ENCODE measurements around the gene PPP1R14C.
"Not testable (repeated sequence)": the region's sequence is repeated elsewhere in the genome, so short reads cannot be mapped to it uniquely, and the experiment has no call there.

PPP1R14C gene

DNA sequence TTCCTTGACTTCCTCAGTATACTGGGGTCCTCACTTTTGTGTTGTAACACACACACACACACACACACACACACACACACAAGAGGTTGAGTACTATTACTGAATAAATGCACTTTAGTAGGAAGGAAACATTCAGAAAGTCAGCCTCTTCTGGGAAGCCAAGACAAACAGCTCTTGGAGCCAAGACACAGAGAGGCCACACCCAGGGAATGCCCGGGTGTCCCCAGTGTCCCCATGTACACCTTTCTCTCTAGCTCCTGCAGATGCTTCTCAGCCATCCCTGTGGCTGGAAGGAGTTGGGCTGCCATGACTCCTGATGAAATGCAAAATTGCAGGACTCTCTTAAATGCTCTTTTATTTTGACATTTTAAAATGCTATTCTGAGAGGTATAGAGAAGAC is 70.5 kb downstream of the PPP1R14C start:
- DNase-seq (ENCODE audit: low read depth in 3 of 3, low spot score in 1 of 3) = no peak

DNA sequence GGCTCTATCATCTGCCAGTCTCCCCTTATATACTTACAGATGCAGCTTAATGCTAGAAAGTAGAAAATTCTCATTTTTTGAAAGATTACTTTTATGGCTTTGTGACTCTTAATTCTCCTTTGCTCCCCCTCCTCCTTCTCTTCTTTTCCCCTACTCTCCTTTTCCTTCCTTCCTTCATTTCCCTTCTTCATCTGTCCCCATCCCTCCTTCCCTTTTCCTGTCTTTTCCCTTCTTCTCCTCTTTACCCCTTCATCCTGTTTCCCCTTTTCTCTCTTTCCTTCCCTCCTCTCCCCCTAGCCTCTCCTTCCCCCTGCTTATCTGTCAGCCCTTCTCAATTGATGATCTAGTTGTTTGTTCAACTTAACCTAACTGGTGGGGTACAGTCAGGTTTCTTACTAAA is 71.5 kb downstream of the PPP1R14C start:
- DNase-seq (ENCODE audit: low read depth in 3 of 3, low spot score in 1 of 3) = no peak

DNA sequence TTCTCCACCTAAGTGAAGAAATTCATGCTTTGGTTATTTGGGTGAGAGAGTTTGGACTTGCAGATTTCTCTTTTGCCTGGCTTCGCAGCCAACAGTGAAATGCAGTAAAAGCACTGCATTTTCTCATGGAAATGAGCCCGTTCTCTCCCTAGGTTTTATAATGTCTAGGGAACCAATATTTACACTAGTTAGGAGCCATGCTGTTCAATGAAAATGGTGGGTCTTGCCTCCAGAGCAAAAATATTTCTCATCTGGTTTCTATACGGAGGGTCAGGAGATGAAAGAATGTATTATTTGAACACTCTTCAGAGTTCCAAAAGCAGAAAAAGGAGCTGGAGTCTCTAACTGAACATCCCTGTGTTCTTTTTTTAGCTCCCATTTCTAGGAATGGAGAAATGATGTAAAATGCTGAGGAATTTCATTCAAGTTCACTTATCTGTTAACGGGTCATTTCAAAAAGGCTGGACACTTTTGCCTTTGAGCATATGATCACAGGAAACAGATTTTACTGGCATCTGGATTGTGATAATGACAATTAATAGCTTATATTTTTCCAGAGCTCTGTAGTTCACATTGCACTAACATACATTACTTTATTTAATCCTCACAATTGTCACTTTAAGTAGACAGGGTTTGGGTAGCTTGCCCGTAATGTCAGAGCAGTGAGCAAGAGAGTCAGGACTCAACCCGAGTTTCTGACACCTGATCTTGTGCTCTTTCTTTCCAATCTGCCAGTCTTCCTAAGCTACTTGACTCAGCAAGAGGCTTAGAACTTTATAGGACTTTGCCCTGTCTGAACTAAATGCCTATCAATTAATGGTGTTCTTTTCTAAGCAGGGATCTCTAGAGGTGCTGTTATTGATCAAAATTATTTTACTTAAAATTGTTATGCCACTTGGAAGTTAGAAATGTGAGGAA is 78.0 kb downstream of the PPP1R14C start:
- no peak for DNase-seq (ENCODE audit: low read depth in 3 of 3, low spot score in 1 of 3)

DNA sequence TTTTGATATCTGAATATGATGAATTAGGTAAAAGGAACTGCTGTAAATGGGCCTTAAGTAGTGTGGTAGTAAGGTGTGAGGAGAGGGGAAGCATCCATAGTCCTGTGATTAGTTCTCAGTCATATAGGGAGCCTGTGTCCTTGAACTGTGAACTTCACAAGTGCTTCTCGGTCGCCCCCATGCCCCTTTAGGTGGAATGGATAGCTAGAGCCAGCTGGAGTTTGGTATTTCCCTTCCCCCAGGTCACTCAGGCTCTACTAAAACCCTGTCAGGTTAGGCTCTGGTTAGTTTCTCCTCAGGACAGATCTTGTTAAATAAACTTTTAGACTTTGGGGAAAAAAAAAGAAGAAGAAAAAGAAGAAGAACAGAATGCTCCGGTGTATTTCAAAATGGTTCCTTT is 82.0 kb downstream of the PPP1R14C start:
- DNase-seq (ENCODE audit: low read depth in 3 of 3, low spot score in 1 of 3) = no peak

DNA sequence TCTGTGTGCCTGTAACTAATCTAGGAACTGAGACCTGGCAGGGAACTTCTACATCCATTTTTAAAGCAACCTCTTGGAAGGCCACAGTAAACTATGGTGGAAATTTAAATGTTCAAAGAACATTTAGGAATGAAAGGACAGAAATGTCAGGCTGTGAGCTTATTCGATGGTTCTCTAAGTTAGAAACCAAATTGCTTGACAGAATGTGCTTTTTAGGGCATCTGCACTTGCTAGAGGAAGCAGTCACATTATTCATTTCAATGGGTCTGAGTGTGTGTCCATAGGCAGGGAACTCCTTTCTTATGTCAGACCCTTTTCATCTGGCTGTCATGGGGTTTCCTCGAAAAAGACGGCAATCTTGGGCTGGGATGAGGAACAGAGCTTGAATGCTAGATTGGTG is 84.4 kb downstream of the PPP1R14C start:
- no peak for DNase-seq (ENCODE audit: low read depth in 3 of 3, low spot score in 1 of 3)

DNA sequence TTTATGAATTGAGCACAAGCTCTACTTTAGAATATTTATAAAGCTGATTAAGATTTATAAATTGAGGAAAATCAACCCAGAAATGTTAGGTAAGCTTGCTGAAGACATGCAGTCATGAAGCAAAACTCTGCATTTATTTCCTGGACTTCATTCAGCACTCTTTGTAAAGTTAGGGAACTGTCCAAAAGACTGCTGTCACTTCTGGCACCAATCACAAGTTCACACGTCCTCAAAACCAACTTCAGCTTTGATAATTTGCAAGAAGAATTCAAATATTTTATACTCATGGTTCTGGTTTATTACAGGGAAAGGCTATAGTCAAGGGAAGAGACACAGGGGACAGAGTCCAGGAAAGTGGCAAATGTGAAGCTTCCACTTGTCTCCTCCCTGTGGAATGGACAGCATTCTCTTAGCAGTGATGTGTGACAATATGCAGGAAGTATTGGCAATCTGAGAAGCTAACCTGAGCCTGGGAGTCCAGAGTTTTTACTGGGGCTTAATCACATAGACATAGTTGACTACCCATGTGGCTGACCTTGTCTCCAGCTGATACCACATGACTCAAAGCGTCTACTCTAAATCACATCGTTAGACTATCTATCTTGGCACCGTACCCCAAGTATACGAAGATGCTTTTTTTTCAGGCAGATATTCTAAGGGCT is 85.4 kb downstream of the PPP1R14C start:
- DNase-seq (ENCODE audit: low read depth in 3 of 3, low spot score in 1 of 3) = no peak

DNA sequence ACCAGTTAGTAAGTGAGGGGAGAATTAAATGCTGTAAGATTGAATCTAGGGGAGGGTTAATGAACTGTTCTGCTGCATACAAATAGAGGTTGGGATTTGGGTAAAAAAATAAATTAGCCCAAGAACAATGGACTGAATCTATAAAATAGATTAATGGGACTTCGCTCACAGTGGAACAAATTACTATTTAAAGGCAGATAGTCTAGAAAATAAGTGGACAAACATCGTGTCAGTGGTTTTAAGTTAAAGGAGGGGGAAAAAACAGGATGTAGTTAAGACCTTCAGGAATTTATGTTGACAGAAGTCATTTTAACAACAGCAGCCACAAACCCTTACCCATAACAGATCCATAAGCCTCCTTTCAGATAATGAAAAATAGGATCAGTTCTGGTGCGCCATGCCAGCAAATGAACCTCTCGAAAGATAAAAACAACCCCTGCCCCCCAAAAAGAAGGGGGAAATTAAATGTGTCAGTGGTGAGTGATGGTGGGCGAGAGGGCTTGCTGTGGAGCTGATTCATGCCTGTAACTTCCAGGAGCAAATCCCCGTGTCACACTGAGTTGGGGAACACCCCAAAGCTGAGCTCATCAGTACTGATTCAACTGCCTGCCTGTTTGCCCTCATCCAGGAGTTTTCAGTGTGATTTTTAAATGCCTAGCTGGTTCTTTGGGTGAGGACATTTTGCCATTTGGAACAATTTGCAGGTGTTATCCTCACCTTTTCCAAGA is 86.8 kb downstream of the PPP1R14C start:
- no peak for DNase-seq (ENCODE audit: low read depth in 3 of 3, low spot score in 1 of 3)

DNA sequence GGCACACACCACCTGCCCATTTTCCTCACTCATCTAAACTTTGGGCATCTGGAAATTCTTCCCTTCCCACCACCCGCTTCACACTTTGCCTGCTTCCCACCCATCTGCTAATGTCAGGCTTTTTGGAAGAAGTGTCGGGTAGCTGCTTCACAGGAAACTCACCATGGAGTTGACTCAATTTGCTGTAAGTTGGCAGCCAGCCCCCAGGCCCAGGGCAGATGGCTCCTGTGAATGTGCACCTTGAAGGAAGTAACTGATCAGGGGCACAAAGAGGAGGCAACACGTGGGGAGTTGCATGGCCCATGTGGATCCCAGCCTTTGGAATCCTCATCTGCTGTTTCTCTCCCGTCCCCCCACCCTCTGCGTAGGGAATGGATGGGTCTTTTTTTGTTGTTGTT is 87.3 kb downstream of the PPP1R14C start:
- DNase-seq (ENCODE audit: low read depth in 3 of 3, low spot score in 1 of 3) = no peak

DNA sequence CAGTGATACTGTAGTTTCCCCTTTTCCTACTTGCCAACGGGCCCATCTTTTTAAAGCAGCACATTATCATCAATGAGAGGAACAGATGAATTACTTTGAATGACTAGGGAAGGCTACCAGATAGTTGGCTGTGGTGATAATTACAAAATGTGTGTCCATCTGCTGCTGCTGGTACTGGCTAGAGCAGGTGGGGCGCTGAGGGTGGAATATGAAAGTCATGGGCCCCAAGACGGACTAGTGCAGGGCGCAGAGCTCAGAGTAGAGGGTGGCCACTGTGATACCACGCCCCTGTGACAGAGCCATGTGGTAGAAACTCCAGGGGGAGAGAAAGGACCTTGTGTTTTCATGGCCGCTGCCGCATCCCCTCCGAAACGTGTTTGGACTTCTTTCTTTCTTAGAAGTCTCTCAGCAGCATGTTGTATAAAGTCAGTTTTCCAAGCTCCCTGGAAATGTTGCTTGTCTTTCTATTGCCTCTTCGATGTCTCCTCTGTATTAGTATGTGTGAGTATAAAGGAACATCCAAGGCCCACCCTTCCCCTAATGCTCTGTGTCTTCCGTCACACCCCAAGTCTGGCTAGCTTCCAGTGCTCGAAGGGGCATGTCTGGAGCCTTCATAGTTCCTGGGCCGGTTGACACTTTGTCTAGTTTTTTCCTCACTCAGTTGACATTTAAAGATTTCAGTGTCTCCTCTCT is 88.1 kb downstream of the PPP1R14C start:
- no peak for DNase-seq (ENCODE audit: low read depth in 3 of 3, low spot score in 1 of 3)

DNA sequence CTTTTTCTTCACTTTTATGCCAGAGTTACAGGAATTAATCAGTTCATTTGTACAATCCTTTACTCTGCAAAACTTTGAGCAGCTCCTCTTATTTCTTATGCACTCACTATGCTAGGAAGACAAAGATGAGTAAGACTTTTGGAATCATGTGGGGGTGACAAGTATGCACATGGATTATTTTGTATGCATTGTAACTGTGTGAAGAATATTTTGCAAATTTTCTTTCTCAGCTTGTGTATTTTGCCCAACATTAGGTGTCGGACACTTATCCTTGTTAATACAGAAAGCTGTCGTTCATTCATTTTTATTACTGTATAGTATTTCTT is 88.6 kb downstream of the PPP1R14C start:
- DNase-seq (ENCODE audit: low read depth in 3 of 3, low spot score in 1 of 3) = no peak

DNA sequence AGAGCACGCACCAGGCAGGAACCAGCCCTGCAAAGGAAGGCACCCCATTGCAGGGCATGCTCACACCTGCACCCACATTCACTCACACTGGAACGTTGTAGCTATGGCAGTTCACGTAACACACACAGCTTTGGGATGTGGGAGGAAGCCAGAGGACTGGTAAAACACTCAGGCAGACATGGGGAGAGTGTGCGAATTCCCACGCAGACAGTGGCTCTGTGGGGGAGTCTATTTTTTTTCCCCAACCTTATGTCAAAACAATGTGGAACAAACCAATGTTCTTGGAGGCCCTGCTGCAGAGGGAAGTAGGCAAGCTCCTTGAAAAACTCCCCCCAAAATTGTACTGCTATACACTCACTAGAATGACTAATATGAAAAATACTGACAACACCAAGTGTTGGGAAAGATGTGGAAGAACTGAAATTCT is 91.0 kb downstream of the PPP1R14C start:
- no peak for DNase-seq (ENCODE audit: low read depth in 3 of 3, low spot score in 1 of 3)

DNA sequence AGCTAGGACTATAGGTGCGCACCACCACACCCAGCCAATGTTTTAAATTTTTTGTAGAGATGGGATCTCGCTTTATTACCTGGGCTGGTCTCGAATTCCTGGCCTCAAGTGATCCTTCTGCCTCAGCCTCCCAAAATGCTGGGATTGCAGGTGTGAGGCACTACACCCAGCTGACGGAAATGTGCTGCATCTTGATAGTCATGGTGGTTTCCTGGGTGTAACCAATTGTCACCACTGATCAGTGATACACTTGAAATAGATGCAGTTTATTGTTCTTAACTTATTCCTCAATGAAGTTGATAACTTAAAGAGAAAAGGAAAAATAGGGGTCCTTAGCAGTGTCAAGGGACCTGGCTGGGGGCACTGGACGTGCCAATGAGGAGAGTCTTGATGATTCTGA is 92.4 kb downstream of the PPP1R14C start:
- no peak for DNase-seq (ENCODE audit: low read depth in 3 of 3, low spot score in 1 of 3)

DNA sequence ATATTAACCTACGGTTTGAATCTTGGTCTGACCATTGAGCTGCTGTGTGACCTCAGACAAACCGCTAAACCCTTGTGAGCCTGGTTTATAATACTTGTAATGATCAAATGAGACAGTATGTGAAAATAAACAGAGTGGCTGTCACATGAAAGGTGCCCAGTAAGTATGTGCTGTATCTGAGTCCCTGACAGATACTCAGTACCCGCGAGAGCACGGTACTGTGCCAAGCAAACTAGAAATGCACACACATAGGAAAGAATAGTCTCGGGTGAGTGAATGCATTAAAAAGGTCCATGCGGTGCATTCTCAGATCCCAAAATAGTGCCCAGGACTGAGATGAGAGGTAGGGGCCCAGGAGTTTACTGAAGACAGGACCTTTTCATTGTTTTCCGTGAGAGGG is 93.3 kb downstream of the PPP1R14C start:
- DNase-seq (ENCODE audit: low read depth in 3 of 3, low spot score in 1 of 3) = no peak

DNA sequence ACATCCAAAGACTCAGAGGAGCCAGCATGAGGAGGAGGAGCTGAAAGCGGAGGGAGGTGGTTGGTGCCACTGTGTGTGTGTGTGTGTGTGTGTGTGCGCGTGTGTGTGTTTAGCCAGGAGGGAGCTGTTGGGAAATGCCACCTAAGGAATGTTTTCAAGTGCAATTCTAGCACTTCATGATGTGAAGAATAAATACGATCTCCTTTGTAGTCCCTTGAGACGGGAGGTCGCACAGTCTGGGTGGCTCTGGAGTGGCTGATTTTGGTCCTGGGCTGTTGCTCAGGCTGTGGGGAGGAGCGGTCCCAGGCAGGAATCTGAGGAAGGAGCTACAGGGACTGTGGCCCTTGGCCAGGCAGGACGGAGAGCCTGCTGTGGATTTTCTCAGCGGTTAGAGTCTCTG is 93.7 kb downstream of the PPP1R14C start:
- DNase-seq (ENCODE audit: low read depth in 3 of 3, low spot score in 1 of 3) = no peak

DNA sequence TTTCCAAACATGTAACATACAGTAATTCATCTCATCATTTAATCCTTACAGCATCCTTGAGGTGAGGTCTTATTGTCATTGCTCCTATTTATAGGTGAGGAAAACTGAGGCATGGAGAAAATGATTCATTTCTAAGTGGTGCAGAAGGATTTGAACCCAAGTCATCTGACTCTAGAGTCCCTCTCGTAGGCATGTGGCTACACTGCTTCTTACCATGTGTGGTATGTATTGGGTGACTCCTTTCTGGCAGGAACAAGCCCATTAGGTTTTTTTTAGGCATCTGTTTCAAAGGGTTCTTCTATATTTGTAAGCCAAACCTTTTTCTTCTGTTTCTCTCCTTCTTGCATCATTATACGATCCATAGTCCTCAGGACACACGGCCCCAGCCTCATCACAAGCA is 94.8 kb downstream of the PPP1R14C start:
- DNase-seq (ENCODE audit: low read depth in 3 of 3, low spot score in 1 of 3) = no peak

DNA sequence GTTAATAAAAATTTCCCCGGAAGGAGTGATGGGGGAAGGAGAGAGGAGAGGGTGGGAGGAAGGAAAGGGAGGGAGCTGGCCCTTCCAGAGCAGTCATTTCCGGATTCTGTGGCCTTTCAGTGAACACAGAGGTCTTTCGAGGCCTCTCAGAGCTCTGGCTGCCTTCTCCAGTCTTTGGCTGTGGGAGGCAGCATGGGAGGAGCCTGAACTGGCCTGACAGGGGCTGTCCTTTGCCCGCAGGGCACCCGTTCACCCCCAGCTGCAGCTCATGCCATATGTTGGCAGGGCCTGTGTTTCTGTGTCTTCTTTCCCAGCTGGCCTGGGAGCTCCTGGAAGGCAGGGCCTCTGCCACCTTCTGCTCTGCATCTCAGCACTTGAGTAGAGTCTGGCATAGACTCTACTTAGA is 95.5 kb downstream of the PPP1R14C start:
- DNase-seq (ENCODE audit: low read depth in 3 of 3, low spot score in 1 of 3) = no peak

DNA sequence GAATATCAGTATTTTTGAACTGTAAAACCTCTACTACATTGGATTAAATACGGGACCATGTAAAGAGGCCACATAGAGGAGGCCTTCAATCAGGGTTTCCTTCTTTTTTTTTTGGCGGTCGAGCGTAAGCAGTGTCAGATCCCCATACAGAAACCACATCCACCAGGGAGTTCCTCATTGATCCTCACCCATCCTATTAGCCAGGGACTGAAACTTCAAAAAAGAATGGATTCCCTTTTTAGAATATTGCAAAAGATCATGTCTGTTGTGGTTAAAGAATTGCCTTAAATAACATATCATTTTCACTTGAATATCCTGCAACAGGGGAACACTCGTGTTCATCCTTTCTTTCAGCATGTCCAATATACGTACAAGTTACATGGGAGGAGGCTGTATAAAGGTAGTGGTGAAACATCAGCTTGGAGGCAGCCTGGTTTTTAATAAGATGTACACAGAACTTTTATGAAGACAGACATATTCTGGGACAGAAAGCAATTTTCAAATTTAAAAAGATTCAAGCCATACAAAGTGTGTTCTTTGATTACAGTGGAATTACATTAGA is 96.1 kb downstream of the PPP1R14C start:
- no peak for DNase-seq (ENCODE audit: low read depth in 3 of 3, low spot score in 1 of 3)

DNA sequence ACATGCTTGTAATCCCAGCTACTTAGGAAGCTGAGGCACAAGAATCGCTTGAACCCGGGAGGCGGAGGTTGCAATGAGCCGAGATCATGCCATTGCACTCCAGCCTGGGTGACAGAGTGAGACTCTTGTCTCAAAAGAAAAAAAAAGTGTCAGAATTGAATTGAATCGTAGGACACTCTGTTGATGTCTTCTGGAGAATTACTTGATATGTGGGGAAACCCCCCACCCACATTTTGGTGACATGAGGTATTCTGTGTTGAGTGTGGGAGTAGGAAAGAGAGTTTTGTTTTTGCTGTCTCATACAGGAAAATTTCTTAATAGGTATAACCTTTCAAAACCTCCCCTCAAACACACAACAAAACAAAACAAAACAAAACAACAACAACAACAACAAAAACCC is 98.9 kb downstream of the PPP1R14C start:
- DNase-seq (ENCODE audit: low read depth in 3 of 3, low spot score in 1 of 3) = not testable (repeated sequence)

DNA sequence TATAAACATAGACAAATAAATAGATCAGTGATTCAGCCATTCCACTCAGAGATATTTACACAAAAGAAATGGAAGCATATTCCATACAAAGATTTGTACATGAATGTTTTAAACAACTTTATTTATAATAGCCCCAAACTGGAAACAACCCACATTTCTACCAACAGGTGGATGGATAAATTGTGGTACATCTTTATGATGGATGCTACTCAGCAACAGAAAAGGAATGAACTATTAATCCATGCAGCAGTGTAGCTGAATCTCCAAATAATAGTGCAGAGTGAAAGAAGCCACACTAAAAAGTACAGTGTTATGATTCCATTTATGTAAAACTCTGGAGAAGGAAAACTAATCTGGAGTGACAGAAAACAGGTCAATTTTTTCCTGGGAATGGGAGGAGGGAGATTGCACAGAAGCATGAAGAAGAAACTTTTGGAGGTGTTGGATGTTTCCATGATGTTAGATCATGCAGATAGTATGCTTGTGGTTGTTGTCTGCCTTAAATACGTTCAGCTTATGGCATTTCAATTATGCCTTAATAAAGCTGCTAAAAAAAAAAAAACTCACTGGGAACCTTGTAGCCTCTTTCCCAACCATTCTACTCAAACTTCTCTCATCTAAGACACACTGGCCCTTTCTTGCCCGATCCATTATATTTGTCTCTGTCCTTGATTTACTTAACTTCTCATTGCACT is 100.9 kb downstream of the PPP1R14C start:
- DNase-seq (ENCODE audit: low read depth in 3 of 3, low spot score in 1 of 3) = no peak

DNA sequence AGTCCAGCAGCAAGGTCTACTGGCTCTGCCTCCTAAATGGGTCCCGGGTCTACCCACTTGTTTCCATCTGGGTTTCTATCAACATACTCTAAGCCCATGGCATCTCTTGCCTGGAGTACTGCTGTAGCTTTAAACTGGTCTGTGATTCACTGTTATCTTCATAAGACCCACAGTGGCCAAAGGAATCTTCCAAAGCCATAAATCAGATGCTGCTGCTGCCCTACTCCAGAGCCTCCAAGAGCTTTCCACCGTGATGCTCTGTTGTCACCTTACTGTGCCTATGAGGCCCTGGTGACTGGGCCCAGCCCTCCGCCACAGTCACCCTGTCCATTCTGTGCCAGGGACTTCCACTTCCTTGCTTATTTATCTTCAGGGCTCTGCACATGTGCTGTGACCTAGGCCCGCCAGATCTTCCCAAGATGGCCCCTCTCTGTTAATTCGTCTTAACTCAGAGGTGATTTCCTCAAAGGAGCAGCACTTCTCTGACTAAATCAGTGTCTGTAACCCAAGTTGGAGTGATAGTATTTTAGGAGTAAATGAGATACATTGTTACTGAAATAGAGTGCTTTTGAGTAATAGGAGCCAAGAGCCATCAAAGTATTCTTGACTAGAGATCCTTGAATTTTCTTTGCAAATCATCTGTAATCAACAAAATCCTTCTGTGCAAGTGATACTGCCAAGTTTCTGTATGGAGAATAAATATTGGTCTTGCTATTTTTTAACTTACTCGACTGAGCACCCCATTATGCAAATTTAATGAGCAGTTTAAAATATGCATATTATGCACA is 102.5 kb downstream of the PPP1R14C start:
- DNase-seq (ENCODE audit: low read depth in 3 of 3, low spot score in 1 of 3) = no peak

All from stimulated activated CD4-positive, alpha-beta T cell treated with anti-CD3 and anti-CD28 coated beads, TNF-alpha, amount 100 ng/mL, for 1 hour (primary cell).